Choroid plexus epithelial cell (primary cell): Measurements from ENCODE around the gene NCKAP5.

Source experiments
- DNase-seq: peaks from one replicate; pipeline ENCODE4 v3.0.0-alpha.2; 2010; ENCODE audit warnings: low read depth
- H3K4me3 ChIP-seq: 2 replicates; pipeline ENCODE4 v1.5.1; 2011; ENCODE audit warnings: low read depth, mild to moderate bottlenecking, control low read depth, low read length, moderate library complexity
- CTCF ChIP-seq: conservative IDR thresholded peaks from 2 replicates; pipeline ENCODE4 v1.5.1; 2011; ENCODE audit warnings: low read depth, mild to moderate bottlenecking, control low read depth, inconsistent platforms, low read length, moderate library complexity

The NCKAP5 gene

DNA sequence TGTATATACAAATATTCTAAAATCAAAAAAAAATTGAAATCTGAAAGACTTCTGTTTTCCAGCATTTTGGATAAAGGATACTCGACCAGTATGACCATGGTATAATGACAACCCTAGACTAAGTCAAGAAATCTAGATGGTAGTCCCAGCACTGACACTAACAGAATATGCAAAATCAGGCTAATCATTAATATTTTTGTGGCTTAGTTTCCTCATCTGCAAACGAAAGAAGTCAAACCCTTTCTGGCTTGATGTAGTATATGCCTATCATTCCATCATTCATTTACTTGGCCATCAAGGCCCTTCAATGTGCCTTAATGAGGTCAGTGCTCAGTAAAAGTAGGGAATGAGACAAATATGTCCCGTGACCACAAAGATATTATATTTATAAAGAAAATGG lies 83.5 kb downstream of the NCKAP5 start:
- DNase-seq, result no peak
- TF ChIP-seq CTCF, result no peak
- H3K4me3 ChIP-seq, result no peak overlapping the region

DNA sequence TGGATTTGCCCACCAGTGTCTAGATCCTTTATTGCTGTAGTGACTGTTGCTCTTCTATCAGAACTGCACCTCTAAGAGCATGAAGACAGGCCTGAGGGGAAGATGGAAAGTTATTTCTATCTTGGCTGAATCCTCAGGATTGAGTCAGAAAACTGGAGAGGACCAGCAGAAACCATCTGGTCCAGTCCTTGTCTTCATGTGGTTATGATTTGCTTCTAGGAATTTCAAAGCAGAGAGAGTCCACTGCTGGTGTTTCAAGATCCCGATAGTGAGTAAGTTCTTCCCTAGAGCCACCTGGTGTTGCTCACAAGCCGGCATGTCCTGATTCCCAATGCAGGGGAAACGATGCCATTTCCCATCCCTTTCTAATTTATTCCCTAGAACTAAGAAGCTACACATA lies 84.2 kb downstream of the NCKAP5 start:
- no peak for TF ChIP-seq CTCF
- DNase-seq, result no peak
- H3K4me3 ChIP-seq, result no peak overlapping the region

DNA sequence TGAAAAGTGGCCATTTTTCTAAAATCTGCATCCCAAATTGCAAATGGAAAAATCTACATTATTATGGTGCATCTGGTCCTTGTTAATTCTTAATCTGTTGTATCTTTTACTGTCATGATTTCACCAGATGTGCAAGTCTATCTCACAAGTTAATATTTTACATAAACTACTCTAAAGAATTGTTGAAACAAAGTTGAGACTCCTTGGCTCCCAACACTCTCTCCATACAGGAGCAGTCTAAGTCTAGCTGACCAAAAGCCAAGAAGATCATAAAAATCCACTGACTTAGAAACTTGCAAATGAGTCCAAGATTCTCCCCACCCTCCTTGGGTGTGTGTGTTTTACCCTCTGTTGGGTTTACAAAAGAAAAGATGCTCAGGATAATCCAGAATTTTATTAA lies 85.1 kb downstream of the NCKAP5 start:
- TF ChIP-seq CTCF, result no peak
- DNase-seq, result no peak
- H3K4me3 ChIP-seq, result no peak overlapping the region

GRCh38 chr2:133480707-133481429 lies 87.4 kb downstream of the NCKAP5 start:
- TF ChIP-seq CTCF, result no peak
- no peak overlapping the region for H3K4me3 ChIP-seq
- no peak for DNase-seq

DNA sequence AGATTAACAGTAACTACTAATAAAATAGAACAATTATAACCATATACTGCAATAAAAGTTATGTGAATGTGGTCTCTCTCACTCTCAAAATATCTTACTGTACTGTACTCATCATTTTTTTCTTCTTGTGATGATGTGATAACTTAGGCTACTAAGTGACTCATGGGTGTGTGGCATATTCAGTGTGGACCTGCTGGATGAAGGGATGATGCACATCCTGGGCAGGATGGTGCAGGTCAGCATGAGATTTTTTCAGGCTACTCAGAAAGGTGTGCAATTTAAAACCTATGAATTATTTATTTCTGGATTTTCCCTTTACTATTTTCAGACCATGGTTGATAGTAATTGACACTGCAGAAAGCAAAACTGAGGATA lies 90.7 kb downstream of the NCKAP5 start:
- TF ChIP-seq CTCF, result no peak

GRCh38 chr2:133476931-133477615 lies 91.2 kb downstream of the NCKAP5 start:
- TF ChIP-seq CTCF, result no peak
- DNase-seq, result no peak
- no peak overlapping the region for H3K4me3 ChIP-seq

More for the DNA sequence above, 90.7 kb downstream of the NCKAP5 start:
- DNase-seq, result no peak
- H3K4me3 ChIP-seq, result no peak overlapping the region

DNA sequence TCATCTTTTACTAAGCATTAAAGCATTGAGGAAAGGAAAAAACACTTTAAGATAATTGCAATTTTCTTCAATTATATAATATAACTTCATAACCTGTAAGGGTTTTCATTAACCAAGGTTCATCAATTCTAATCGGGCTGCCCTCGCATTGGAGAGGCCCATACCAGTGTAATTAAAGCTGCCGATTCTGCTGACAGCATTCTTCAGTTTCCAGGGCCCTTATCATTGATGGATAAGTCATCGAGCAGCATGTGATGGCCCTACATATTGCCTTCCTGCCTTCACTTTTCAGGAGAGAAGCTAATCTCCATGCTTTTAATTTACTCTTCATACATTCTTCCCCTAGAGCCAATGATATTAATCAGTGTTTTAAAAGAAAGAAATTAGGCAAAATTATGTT lies 92.0 kb downstream of the NCKAP5 start:
- no peak overlapping the region for H3K4me3 ChIP-seq
- no peak for TF ChIP-seq CTCF
- no peak for DNase-seq
